Measurements from ENCODE around the gene CAPN9.

- TF ChIP-seq CTCF (IDR thresholded peaks at IDR 0.05; ENCODE audit: extremely low read depth in 1 of 2, insufficient read depth in 1 of 2, low read depth in 1 of 2, low read length in 2 of 2): no peak
- no peak for TF ChIP-seq POLR2A (IDR thresholded peaks at IDR 0.05; ENCODE audit: low read depth, low read length)
Measured at GRCh38 chr1:230791986-230792564, 44.9 kb downstream of the CAPN9 start.
